Stimulated activated CD8-positive, alpha-beta memory T cell treated with anti-CD3 and anti-CD28 coated beads, Interleukin-15, amount 100 ng/mL, for 48 hours (primary cell): ENCODE measurements around the gene ABHD17A.

Experiments used
- DNase-seq, 2 donors: peaks; one replicate each; pipeline ENCODE4 v3.0.0-alpha.2; 2020; ENCODE audit warnings: low read depth in 2 of 2

The ABHD17A gene

GRCh38 chr19:1853295-1854038 is 31.8 kb downstream of the ABHD17A start:
- peak; percentile 75 to 76 for DNase-seq

DNA sequence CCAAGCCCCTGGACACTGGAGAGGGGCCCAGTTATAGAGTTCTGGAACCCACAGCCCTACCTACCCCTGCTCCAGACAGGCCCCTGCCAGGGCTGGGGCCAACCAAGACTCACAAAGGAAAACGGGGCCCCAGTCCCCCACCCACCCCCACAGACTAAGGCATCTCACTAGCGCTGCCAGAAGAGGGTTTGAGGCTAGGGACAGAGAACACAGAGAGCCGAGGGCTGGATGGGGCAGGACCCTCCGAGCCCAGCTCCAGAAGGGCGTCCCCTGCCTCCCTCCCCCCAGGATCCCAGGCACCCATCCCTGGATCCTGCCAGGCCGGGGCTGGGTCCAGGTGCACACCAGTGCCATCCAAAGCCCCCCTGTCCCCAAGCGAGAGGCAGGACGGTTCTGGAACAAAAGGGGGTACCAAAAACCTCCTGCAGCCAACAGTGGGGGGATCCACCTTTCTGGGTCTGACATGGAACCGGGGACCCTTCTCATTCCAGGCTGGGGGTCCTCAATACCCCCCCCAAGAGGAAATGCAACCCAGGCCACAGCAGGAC is 32.6 kb downstream of the ABHD17A start:
- DNase-seq = no peak

GRCh38 chr19:1851654-1852580 is 33.4 kb downstream of the ABHD17A start:
- DNase-seq = peak in 1 of 2 donors; percentile 54

DNA sequence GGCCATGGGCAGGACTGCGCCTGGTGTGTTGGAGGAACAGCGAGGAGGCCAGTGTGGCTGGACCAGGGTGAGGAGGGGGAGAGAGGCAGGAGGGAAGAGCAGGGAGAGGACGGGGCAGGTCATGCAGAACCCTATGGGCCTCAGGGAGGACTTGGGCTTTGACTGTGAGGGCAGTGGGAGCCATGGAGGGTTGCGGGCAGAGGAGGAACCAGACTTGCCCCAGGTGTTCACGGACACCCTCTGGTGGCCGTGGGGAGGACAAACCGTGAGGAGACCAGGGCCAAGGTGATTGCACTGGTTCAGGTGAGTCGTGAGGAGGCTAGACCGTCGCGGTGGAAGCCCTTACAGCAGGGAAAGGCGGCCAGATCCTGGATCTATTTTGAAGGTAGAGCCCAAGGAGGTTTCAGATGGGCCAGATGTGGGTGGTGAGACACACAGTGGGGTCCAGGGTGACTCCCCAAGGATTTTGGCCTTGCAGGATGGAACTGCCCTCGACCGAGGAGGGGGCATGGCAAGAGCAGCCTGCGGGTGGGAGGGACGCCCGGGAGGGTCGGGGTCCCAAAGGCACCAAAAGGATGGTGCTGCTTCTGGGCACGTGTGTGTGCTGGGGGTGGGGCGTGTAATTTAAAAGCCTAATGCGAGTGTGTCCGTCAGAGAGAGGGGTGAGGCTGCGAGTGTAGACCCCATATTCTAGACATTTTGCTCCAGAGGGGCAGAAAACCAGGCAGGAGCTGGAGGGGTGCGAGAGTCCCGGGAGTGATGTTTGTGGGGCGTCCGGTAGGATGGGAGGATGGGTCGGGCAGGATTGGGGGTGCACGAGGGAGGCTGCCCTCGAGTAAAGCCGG is 34.3 kb downstream of the ABHD17A start:
- DNase-seq = no peak

DNA sequence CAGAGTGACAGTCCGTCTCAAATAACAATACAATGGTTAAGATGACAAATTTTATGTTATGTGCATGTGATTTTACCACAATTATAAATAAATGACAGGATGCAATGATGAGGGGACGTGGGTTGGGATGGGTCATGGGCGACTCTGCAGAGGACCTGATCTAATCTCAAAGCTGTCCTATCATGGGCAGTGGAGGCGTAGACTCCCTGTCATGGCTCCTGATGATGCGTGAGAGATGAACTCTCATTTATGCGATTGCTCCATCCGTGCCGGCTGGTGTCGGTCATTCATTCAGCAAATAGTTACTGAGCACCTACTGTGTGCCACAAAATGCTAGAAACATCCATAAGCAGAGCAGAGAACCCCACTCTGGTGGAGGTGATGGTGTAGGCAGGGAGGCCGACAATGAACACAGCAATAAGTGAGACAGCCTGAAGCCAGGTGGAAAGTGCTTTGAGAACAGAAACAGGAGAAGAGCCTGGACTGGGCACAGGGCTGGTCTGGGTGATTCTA is 35.4 kb downstream of the ABHD17A start:
- DNase-seq = no peak

- no peak for DNase-seq
These were observed 36.2 kb downstream of the ABHD17A start for GRCh38 chr19:1849132-1849474.

GRCh38 chr19:1848399-1849131 is 36.7 kb downstream of the ABHD17A start, which contains the start of gene REXO1:
Gene REXO1 (minus strand): TSS chr19:1848483. CDS start chr19:1848358, 125 bp downstream.
- peak; percentile 91 for DNase-seq

GRCh38 chr19:1847684-1848398 is 37.5 kb downstream of the ABHD17A start:
- DNase-seq = peak in 1 of 2 donors; percentile 33

- DNase-seq = no peak
These were observed 38.0 kb downstream of the ABHD17A start for GRCh38 chr19:1847348-1847683.

DNA sequence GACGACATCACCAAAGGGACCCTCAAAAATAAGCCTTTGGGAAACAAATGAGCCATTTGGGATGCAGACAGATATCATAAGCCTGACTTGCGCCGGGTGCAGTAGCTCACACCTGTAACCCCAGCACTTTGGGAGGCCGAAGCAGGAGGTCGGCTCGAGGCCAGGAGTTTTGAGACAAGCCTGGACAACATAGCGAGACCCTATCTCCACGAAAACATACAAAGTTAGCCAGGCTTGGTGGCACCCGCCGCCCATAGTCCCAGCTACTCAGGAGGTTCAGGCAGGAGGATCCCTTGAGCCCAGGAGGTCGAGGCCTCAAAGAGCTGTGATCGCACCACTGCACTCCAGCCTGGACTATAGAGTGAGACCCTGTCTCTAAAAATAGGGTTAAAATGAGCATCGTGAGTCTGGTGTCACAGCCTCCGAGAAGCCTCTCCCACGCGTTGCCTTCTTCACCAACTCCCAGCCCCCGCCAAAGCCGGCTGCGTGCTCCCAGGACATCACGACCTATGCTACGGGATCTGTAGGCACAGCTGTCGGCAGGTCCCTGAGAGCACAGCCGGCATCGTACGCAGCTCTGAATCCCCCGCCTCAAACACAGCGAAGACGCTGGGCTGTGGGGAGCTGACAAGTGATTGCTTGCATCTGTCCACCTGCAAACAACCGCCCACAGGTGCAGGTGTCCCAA is 38.6 kb downstream of the ABHD17A start:
- no peak for DNase-seq

DNA sequence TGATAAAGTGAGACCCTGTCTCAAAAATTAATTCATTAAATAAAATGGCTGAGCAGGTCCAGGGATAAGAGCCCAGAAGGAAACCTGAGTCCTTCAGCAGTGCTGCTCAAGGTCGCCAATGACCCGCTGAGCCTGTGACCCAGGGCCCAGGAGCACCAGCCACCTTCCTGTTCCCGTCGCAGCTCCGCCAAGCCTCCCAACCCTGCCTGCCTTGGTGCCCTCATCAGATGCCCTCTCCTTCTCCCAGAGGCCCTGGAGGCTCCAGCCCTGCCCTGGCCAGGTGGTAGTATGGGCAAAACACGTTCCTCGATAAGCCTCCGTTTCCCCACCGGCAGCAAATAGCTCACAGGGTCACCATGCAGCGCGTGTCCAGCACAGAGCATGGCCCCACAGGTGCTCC is 39.7 kb downstream of the ABHD17A start:
- DNase-seq = no peak

- no peak for DNase-seq
These were observed 40.2 kb downstream of the ABHD17A start for GRCh38 chr19:1845125-1845515.

GRCh38 chr19:1844513-1845124 is 40.7 kb downstream of the ABHD17A start:
- DNase-seq = no peak

DNA sequence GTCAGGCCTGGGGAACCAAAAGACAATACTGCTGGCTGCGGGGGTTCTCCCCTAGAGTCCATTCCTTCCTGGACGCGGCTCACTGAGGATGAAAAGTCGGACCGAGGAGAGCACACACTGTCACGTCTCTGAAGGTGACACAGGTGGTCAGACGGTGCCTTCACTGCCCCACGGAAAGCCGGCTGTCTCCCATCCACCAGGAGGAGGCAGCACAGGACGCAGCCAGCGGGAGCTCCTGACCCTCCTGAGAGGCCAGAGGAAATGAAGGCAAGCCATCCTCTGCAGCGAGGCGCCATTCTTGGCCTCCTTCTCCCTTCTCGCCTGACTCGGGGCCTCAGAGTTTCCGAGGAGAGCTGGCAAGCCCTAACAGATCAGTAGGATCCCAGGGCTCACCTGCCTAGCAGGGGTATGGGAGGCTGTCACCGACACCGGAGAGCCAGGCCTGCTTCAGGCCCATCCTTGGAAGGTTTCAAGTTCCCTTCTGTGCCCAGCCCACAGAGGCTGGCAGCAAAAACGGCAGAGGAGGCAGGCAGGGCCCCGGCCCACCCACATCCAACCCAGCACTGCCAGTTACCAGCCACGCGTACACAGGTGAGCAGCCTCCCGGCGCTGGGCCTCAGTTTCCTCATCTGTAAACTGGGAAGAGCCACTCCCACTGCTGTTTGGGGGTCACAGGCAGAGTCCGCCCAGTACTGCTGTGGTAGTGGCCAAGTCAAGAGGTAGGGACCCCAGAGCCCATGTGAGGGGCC is 41.5 kb downstream of the ABHD17A start:
- DNase-seq = no peak

DNA sequence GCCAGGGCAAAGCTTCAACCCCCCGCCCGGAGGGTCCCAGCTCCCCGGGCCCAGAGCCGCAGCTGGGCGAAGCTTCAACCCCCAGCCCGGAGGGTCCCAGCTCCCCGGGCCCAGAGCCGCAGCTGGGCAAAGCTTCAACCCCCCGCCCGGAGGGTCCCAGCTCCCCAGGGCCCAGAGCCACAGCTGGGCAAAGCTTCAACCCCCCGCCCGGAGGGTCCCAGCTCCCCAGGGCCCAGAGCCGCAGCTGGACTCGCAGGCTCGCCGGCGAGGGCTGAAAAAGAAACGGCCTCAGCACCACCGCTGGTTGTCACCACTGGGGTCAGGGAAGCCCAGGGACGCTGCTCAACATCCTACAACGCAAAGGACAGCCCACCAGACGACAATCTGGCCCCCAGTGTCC is 42.2 kb downstream of the ABHD17A start:
- no peak for DNase-seq

DNA sequence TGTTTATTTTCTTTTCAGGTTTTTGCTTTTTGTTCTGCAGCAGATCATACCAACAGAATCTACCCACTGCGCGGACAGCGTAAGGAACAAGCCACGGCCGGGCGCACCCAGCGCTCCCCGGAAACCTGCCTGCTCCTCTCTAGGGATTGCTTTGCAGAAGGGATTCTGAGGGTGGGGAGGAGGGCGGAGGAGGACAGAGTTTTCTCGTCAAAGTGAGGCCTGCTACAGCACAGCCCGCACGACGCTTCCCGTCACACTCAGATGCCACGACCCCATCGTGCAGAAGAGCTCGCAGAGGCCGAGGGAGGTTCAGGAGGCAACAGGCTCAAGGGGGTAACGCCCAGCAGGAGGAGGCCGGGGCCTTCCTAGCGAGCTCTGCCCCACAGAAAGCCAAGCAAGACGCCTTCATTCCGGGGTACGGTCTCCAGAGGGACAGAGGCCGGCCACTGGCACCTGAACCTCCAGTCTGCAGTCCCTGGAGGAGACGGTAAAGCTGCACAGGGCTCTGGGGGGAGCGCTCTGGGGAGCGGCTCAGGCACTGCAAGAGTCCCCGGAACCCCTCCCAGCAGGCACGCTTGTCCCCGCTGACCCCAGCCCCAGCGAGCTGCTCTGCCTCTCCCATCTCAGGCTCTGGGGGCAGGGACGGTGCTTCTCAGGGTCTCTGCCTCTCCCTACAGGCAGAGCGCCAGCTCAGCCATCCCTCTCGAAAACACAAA is 43.9 kb downstream of the ABHD17A start:
- no peak for DNase-seq

DNA sequence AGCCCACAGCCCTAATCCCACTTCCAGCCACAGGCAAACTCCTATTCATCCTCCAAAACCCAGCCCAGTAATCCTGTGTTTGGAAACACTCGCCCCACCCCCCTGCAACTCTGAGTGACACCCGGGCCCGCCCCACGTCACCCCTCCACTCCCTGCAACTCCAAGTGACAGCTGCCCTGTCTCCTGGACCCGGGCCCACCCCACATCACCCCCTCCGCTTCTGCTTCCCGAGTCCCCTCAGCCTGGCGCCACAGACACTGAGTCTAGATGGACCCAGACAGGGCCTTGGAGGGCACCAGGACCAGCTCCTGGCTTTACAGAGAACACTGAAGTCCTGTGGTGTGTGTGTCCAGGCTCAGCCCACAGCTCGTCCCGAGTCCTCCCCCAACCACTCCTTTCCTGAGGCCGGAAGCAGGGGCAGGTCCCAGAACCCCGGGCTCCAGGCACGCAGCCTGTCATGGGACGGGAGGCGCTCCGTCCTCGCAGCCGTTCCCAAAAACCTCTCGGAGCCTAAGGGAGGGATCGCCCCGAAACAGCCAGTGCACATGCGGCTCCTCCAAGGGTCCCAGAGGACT is 44.7 kb downstream of the ABHD17A start:
- no peak for DNase-seq
